CD4-positive, alpha-beta T cell treated with Interleukin-6 at 100 ng/mL for 8 hours (primary cell): Measurements from ENCODE around the gene GPX1.
"Not testable (repeated sequence)": the region's sequence is repeated elsewhere in the genome, so short reads cannot be mapped to it uniquely, and the experiment has no call there.

Experiments
- DNase-seq: peaks from one replicate; pipeline ENCODE4 v3.0.0-alpha.2; 2020; ENCODE audit warnings: mixed read lengths, low spot score

GPX1 gene

GRCh38 chr3:49358217-49358883 lies at the start of gene GPX1:
Gene GPX1, minus strand, starts transcription at chr3:49358353. Its CDS starts 75 bp downstream, at chr3:49358278.
- DNase-seq: peak; percentile 81

- DNase-seq: no peak
These were observed 48.7 kb upstream of the GPX1 start for GRCh38 chr3:49406571-49407565.

DNA sequence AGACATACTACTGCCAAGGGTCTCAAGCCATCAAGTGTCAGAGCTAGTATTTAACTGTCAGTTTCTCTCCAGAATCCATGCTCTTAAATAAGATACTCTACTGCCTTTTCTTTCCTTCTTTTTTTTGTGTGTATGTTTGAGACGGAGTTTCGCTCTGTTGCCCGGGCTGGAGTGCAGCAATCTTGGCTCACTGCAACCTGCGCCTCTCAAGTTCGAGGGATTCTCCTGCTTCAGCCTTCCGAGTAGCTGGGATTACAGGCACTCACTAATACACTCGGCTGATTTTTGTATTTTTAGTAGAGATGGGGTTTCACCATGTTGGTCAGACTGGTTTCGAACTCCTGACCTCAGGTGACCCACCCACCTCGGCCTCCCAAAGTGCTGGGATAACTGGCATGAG lies 47.4 kb upstream of the GPX1 start:
- DNase-seq: not testable (repeated sequence)

GRCh38 chr3:49403891-49404290 lies 45.7 kb upstream of the GPX1 start:
- no peak for DNase-seq

- DNase-seq: no peak
These were observed 43.6 kb upstream of the GPX1 start for GRCh38 chr3:49401766-49402165.

DNA sequence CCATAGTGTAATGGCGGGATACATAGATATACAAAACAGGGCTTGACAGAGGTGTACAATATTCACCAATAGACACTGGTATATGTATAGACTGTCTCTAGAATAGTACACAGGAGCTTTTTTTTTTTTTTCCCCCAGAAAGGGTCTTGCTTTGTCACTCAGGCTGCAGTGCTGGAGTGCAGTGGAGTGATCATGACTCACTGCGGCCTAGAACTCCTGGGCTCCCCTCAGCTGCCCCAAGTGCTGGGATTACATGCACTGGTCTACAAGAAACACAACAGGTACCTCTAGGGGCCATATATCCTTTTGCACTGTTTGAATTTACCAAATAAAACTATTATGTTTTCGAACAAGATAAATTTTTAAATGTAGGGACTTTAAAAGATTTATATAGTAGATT lies 41.3 kb upstream of the GPX1 start:
- DNase-seq: no peak

- DNase-seq: no peak
These were observed 39.3 kb upstream of the GPX1 start for GRCh38 chr3:49397470-49397869.

- not testable (repeated sequence) for DNase-seq
These were observed 33.2 kb upstream of the GPX1 start for GRCh38 chr3:49391310-49391709.

GRCh38 chr3:49389297-49389696 lies 31.1 kb upstream of the GPX1 start:
- DNase-seq: no peak

DNA sequence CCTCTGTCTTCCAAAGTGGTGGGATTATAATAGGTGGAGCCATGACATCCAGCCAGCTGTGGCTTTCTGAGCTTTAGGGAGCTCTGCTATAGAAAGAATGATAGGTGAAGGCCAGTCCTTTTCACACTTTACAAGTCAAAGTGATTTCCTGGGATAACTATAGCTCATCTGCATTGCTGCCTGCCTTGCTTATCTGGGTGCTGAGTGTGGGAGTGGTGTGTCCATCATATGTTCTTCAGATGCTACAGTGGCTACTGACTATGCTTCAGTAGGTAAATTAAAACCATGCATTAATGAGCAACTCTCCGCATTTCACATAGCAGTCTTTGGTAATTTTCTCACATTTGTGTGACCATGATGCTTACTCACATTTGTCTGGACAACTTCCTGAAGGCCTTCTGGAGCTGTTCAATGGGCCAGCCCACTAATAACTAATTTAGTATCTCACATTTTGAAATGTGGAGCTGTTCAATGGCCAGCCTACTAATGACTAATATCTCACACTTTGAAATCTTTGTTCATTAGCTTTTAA lies 30.2 kb upstream of the GPX1 start:
- no peak for DNase-seq

DNA sequence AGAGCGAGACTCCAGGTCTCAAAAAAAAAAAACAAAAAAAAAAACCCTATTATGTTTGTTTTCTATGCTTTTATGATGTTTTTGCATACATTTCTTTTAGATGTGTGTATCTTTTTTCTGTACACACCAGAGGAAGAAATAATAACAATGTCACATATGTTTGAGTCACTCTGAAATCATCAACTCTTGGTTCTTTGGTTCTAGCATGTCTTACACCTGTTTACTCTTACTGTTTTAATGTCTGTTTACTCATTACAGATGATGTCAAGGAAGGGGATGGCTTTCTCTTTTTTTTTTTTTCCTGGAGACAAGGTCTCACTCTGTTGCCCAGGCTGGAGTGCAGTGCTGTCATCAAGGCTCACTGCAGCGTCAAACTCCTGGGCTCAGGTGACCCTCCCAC lies 29.6 kb upstream of the GPX1 start:
- no peak for DNase-seq

DNA sequence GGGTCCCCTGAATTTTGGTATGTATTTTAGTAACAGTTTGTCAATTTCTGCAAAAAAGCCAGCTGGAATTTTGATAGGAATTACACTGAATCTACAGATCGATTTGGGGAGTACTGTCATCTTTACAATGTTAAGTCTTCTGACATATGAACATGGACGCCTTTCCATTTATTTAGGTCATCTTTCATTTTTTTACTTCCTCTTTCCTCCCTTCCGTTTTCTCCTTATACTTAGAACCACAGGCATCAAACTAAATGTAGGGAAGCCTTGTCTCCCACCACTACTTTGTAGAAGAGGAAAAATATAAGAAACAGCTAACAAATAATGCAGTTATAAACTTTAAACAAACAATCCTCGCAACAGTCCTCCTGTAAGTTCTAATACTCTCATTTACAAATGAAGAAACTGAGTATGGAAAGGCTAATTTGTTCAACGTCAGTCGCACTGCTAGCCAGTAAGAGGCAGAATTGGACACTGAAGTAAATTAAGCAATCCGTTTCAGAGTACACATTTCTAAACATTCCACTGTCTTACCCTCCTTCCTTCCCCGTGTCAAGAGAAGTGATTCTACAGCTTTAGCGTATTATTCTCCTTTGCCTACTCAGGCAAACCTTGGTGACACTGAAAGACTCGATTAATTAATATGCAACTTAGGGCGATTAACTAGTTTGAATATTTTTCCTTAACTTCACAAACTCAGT lies 28.1 kb upstream of the GPX1 start:
- no peak for DNase-seq

GRCh38 chr3:49385617-49386016 lies 27.5 kb upstream of the GPX1 start:
- DNase-seq: no peak

DNA sequence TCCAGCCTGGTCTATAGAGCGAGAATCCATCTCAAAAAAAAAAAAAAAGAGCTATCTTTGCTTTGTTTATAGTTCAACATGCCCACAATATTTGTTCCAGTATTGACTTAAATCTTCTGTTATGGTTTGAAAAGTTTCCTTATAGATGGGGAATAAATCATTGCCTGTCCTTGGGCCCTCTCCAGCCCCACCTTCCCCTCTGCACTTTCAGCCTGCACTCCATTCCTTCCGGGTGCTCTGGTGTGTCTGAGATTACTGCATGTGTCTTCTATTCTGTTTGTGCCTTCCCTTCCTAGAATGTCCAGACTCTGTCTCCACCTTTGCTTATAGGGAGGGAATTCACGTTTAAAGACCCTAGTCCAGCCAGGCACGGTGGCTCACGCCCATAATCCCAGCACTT lies 25.2 kb upstream of the GPX1 start:
- no peak for DNase-seq

DNA sequence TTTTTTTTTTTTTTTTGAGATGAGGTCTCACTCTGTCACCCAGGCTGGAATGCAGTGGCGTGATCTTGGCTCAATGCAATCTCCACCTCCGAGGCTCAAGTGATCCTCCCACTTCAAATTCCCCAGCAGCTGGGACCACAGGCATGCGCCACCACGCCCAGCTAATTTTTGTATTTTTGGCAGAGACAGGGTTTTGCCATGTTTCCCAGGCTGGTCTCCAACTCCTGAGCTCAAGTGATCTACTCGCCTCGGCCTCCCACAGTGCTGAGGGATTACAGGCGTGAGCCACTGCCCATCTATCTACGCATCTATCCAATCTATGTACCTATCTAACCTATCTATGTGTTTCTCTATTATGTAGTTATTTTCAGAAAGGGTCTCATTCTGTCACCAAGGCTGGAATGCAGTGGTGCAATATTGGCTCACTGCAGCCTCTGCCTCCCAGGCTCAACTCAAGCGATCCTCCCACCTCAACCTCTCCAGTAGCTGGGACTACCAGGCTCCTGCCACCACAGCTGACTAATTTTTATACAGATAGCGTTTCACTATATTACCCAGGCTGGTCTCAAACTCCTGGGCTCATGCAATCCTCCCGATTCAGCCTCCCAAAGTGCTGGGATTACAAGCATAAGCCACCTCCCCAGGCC lies 20.2 kb upstream of the GPX1 start:
- DNase-seq: no peak

- peak; percentile 24 for DNase-seq
These were observed 19.3 kb upstream of the GPX1 start for GRCh38 chr3:49377483-49377882.

DNA sequence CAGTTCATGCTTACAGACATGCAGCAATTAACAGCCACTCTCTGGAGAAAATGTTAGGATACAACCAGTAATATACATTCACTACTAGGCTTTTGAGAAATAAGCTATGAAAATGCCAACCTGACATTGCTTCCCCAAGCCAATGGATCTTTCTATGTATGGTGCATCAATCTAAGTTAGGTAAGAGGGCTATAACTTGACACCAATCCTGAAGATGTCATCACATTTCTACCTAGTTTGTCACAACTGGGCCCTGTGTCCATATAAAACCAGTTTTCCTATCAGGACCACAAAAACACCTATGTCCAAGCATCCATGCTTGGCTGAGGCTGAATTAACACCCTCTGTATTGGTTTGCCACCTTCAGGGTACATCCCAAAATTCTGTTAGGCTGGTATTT lies 13.8 kb upstream of the GPX1 start:
- no peak for DNase-seq

DNA sequence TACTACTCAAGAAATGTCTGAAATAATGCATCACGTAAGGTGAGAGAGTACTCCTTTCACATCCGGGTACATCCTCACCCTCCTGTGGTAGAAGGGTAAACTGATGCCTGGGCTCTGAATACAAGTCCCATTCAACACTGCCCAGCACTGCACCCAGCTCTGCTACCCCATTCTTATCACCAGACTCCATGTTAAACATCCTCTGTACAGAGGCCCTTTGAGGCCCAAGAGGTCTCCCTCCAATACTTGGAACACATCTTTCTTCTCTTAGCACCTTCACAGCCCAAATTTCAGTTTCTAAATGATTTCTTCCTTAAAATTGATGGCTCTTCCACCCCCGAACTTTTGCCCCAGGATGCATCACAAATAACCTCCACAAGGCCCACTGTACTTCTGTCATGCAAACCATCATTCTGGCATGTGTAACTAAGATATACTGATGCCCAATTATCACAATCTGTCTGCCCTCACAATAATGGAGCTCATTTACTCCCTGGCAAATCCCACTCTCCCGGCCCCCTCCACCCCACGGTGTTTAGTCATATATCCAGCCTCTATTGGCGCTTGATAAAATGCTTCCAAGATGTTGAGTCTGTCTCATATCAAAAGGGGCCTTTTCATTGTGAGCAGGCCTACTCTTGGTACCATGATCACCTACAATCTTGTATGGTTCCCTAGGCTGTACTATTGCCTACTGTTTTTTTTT lies 12.6 kb upstream of the GPX1 start:
- DNase-seq: no peak

DNA sequence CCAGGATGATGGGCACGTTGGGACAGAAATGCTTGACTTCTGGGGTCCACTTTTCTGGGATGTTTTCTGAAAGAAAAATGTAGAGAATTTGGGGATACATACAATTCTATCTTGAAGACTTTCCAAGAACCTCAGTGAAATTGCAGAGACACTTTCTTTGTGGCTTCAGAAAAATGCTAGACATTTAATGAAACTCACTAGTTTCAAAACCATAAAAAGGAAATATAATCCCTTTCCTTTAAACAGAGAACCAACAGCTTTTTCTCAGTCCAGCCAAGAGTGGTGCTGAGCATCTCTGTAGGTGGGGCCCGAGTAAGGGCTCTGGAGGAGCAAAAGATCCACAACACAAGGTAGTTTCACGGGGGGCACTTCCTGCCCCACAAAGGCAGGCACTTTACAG lies 4.4 kb upstream of the GPX1 start:
- no peak for DNase-seq

- DNase-seq: no peak
These were observed 1.5 kb upstream of the GPX1 start for GRCh38 chr3:49359623-49360022.

- DNase-seq: no peak
These were observed 702 bp upstream of the GPX1 start for GRCh38 chr3:49358884-49359225.
